ENCODE results near the gene SYT7.

SYT7 gene

DNA sequence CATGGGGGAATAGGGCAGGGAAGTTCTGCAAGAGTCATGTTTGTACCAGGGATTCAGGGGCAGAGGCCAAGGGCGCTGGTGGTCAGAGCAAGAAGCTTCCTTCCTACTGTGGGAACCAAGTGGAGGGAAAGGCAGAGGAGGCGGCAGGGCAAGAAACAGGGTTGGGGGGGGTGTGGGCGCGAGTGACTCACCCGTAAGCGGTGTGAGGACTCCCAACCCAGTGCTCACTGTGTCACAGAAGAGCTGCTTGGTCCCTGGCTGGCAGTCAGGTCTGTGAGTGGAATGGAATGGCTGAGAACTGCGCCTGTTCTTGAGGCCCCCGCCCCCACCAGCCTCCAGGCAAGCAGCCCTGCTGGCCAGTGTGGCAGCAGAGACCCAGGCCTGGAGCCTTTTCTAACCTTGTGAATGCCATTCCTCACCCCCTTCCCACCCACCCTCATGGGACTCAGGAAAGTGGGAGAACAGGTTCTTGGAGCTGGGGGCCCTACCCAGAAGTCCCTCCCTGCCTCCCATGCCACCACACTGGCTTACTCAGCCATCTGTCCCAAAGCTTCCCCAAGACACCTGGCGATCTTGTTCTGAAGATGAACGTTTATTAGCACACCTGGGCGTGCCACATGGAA, 67.6 kb downstream of the SYT7 start:
- no peak for DNase-seq

DNA sequence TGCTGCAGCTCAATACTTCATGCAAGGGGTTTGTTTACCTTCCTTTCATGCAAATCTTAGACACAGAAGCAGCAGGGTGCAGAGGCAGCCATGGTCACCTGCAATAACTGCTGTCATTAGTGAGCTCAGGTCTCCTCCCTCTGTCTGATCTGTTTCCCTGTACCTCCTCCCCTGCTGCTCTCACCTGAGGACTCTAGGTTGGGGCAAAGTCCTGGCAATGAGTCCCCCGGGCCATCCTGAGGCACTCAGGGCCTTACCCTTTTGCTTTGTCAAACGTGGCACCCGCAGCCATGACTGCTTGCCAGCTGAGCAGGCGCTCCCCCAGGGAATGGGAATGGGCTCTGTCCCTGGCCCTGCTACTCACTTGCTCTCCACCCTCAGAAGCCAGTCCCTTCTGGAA, 68.4 kb downstream of the SYT7 start:
- DNase-seq = no peak

DNA sequence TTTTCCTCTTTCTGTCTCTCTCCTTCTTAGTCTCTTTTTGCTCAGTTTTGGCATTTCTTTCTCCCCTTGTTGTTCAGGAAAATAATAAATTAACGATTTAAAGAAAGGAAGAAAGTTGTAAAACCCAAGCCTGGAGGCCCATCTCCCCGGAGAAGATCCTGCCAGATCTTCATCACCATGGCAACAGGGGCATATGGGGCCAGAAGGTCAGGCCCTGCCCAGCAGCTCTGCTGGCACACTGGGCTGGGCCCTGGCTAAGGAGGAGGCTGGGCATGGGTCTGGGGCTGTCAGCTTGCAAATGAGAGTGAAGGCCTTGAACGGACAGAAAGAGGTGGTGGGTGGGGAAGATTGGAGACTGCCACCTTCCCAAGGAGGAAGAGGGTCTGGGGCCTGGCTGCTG, 69.5 kb downstream of the SYT7 start:
- no peak for DNase-seq

DNA sequence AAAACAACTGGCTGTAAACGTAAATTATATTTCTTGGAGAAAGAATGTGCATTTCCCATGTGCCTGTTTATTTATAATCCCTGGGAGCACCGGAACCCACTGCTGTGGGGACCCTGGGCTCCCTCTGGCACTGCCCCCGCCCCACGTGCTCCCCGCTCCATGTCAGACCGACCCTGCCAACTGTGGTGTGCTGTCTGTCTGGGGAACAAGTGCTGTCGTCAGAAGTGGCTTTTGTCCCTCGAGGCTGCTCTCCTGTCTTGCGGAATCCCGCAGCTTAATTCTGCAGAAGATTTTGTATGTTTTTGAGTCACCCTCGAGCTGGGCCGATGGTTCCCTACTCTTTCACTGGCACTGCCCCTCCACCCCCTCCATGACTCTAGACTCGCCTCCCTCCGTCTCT, 69.9 kb downstream of the SYT7 start:
- no peak for DNase-seq

DNA sequence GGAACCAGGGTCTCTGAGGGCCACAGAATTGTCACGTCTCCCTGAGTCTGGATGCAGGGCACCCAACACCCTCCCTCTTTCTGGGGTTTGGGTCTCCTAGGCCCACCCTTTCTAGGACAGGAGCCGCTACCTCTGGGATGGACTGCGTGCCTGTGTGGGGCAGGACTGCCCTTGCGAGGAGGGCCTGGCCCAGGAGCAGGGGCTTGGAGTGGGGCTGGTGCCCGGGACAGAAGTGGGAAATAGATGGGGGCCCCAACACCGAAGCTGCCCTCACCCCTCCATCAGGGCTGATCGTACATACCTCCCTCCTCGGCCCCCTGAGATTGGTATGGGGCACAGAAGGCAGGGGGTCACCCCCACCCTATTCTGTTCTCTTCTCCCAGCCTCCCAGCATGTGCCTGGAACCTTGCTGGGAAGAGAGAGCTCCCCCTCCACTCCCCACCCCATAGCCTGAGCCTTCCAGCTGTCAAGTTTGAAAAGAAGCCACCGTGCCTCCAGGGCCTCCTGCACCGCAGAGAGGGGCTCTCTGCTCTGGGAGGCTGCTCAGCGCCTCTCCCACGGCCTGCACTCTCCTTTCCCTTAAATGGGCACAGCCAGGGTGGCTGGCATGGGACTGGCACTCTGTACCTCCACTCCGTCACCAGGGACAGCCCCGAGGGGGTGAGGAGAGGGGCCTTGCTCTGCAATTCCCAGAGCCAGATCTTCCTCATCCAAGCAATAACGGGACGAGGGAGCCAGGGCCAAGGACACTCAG, 70.5 kb downstream of the SYT7 start:
- DNase-seq = no peak

DNA sequence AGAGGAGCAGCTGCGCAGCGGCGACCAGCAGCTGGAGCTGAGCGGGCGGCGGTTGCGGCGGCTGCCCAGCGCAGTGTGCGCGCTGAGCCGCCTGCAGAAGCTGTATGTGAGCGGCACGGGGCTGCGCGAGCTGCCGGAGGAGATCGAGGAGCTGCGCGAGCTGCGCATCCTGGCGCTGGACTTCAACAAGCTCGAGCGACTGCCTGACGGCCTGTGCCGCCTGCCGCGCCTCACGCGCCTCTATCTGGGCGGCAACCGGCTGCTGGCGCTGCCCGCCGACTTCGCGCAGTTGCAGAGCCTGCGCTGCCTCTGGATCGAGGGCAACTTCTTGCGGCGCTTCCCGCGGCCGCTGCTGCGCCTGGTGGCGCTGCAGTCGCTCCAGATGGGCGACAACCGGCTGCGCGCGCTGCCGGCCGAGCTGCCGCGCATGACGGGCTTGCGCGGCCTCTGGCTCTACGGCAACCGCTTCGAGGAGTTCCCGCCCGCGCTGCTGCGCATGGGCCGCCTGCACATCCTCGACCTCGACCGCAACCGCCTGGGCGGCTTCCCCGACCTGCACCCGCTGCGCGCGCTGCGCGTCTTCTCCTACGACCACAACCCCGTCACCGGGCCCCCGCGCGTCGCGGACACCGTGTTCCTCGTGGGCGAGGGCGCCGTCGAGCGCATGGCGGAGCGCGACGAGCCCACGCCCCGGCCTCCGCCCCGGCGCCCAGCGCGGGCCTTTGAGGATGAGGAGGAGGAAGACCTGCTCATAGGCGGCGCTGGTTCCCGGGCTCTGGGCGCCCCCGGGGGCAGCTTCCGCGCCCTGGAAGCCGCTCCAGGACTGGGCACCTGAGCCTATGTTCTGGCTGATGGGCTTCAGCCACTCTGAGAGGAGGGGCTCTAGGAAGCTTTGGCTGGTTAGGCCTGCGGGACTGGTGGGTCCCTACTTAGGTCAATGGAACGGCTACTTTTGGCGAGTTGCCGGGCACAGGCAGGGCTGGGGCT, 71.5 kb downstream of the SYT7 start:
- no peak for DNase-seq

DNA sequence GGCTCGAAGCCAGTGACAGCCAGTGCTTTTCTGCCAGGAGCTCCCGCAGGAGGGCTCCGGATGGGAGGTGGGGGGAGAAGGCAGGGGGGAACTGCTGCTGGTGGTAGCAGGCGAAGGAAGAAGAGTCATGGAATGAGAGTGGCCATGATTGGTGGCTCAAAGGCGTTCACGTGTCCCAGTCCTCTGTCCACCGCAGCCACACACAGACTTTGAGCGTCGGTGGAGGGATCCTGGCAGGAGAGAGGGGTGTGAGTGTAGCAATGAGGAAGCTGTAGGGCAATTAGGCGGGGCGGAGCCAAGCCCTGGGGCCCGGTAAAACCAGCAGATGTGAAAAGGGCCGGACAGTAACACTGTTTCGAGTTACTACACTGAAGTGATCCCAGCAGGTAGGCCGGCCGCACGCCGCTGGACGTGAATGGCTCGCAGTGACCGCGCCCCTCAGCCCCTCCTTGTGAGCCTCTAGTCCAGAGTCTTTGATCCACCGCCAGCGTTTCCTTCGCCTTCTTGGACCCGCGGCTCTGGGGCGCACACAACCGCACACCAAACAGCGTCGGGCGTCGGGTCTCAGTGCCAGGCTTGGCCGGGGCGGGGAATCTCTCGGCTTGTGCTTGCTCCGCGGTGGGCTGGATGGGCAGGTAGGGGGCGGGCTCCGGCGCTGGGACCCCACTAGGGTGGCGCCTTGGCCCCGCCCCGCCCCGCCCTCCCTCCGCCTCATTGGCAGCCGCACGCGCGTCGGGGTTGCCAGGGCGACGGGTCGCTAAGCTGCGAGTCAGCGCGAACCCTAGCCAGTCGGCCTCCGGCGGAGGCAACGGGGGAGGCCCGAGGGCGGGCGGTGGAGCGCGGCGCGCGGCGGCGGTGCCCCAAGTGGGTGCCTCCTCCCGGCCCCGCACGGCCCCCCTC, 72.7 kb downstream of the SYT7 start, which contains the start of gene LRRC10B:
TSS of gene LRRC10B (plus strand) at position 788 of the 900 bp plus-strand sequence. CDS start 250 bp downstream, outside the sequence.
- DNase-seq = no peak

DNA sequence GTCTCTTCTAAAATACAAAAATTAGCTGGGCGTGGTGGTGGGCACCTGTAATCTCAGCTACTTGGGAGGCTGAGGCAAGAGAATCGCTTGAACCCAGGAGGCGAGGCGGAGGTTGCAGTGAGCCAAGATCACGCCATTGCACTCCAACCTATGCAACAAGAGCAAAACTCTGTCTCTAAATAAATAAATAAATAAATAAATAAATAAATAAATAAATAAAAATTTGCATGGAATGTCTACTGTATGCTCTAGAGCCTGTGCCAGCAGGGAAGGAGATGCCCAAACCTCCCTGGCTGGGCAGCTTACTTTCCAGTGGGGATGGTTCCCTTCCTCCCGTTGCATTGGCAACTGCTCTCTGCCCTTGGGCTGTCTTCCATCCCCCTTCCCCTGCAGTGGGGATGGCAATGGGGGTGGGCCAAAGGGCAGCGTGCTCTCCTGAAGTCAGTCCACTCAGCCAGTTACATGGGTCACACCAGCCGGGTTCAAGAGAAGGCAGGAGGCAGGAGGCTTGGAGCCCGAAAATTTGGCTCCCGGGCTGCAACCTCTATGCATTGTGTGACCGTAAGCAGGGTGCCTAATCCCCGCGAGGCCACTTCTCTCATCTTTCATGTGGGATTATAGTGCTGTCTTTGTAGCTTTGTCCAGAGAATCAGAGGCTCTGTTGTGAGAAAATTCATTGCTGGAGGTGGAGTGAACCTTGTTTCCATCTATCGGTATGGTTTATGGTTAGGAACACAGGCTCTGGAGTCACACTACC, 73.7 kb downstream of the SYT7 start:
- no peak for DNase-seq

DNA sequence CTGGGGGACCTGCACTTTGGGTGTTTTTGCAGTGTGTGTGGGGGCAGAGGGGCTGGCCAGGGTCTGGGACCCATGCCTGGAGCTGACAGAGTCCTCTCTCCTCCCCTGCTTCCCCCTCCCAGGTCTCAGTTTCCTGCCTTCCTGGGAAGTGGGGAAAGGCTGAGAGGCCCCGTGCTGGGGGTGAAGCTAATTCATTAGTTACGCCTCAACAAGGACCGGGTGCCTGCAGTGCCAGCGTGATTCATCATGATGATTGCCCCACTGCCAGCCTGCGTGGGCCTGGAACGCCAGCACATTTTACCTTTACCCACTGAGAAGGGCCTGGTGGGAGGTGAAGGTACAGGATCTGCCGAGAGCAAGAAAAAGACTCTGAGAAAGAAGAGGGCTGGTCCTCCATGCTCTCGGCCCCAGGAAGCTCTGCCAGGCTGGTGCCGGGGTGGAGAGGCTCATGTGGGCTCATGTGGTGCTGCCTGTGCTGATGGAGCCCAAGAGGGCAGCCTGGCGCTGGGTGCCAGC, 75.2 kb downstream of the SYT7 start:
- DNase-seq = no peak

DNA sequence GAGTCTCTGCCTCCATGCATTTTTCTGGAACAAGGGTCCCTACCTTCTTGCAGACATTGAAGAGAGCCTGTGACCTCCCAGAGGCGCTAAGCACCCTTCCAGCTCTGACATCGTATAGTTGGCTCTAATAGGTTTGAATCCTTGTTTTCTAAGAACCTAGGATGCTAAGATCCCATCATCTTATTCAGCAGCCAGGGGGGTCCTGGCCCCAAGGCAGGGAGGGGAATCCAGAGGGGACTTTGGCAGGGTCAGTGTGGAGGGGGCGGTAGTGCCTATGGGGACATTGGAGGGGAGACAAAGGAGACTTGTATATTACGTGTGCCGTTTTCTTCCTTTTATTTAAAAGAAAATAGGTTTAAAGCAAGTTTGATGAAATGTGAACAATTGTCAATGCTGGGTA, 75.8 kb downstream of the SYT7 start:
- no peak for DNase-seq

DNA sequence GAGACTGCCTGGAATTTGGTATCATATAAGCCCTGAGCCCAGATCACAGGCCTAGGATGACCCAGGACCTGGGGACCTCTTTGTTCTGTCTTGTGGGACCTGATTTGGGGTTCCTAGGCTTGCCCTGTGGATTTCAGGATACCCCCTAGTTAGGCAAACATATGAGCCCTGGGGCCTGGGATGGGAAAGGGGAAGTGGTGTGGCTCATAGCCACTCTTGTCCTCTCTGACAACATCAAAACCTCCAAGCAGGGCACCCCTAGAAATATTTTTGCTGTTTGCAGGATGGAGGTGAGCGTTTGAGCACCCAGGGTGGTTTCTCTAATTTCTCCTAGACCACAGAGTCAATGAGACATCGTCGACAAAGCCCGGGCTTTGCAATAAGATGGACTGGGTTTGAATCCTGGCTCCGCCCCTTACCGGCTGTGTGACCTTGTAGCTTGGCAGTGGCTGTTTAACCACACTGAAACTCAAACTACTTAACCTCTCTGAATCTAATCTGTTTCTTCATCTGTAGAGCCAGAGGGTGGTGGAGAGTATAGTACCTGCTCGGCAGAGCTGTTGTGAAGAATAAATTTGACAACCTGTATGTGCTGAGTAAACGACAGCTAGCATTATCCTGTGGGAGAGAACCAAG, 77.6 kb downstream of the SYT7 start:
- DNase-seq = no peak

DNA sequence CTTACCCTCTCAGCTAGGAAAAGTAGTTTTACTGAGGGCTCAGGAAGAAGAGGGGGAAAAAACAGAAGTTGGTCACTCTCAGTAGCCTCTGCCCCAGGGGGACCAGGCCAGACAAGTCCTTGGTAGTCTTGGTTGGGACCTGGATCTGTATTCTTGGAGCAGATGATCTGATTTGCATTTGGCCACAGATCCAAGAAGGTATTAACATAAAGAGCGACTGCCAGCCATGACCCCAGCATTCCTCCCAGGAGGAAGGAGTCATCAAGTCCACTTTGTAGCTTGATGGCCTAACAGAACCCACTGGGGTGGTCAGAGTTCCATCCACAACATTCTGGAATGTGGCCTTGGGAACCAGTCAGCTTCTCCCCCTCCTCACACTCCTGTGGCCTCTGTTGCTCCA, 78.4 kb downstream of the SYT7 start:
- DNase-seq = no peak

DNA sequence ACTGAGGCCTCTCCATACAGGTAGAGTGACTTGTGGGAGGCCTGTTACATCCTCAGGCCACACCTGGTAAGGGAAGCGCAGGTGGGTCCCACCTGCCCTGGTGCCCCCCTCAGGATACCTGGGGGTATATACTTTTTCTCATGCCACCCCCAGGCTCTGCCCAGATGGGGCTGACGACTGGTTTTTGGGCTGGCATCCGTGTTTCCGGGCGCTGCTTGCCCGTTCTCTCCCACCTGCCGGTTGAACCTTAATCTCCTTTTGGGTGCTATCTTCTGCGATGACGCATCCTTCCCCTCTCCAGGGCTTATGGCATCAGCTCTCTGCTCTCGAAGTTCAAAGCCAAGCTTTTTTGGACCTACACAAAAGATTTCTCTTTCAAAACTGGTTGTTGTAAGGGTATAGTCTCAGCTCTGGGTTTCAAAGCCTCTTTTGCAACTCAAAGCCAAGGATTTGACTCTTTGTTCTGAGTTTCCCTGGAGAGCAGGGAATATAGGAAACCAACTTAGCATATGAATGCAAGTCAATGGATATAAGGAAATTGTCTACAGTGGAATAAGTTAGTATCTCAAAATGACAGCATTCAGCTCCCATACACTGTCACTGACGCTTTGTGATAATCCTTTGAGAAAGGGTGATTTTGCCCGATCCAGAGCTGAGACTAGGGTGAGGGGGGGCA, 80.9 kb downstream of the SYT7 start:
- DNase-seq = no peak

DNA sequence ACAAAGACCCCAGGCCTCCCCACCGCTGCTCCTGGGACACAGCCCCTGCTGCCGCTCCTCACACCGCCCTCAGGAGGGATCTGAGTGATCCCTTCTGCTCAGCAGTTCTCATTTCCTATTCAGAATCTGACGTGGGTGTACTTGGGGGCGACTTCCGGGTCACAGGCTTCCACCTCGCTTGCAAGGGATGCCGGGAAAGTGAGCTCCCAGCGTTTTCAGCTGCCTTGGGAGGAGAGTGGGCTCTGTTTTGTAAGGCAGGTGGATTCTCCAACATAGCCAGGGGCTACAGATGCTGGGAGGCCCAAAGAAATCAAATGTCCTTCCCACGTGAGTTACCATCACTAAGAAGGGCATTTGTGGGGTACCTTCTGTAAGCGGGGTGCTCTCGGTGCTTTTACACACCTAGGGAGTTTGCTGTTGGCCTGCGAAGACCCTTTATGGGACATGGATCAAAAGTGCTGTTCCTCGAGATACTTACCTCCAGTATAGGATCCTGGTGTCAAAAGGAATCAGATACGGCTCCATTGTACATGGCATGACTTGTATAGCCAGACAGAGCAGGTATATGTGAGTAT, 82.0 kb downstream of the SYT7 start:
- DNase-seq = no peak

DNA sequence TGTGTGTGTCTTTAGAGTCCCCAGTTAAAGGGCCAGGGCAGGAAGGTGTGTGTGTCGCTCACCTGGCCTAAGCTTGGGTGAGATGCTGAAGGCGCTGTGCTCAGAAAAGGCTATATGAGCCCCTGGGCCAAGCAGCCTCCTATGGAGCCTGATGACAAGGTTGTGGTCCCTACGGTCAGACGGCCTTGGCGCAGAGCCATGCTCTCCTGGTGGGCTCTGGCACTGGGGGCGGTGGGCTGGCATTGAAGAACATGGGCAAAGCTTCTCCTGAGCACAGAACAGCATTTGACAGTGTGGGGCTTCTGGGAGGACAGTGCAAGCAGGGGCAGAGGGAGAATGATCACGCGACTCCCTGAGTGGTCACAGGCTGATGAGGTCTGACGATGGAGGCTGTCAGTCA, 83.0 kb downstream of the SYT7 start:
- no peak for DNase-seq

DNA sequence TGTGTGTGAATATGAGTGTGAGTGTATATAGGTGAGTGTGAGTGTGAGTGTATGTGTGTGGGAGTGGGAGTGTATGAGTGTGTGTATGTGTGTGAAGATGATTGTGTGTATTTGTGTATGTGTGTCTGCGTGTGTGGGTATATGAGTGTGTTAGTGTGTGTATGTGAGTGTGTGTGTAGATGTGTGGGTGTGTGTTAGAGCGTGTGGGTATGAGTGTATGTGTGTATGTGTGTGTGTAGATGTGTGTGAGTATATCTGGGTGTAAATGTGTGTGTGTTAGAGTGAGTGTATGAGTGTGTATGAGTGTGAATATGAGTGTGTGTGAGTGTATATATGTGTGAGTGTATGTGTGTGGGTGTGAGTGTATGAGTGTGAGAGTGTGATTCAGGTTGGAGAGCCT, 83.4 kb downstream of the SYT7 start:
- no peak for DNase-seq

DNA sequence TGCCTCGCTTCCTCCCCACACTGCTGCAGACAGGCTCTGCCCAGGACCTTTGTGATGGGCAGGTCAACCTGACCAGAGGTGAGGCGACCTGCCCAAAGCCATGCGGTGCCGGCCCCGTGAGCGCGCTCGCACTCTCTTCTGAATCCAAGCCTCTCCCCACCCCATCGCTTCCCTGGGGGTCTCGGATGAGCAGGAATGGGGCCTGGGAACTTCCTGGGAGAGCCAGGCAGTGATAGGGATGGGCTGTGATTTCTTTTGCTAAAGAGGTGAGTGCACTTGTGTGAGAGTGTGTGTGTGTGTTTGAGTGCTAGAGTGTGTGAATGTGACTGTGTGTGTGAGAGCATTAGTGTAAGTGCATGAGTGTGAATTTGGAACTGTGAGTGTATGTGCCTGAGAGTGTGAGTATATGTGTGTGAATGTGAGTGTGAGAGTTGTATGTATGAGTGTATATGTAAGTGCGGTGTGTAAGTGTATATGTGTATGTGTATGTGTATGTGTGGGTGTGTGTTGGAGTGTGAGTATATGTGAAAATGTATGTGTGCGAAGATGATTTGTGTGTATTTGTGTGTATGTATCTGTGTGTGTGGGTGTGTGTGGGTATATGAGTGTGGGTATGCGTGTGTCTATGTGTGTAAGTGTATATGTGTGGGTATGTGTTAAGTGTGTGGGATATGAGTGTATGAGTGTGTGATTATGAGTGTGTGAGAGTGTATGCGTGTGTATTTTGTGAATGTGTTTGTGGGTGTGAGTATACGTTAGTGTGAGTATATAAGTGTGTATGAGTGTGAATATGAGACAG, 84.1 kb downstream of the SYT7 start:
- no peak for DNase-seq

DNA sequence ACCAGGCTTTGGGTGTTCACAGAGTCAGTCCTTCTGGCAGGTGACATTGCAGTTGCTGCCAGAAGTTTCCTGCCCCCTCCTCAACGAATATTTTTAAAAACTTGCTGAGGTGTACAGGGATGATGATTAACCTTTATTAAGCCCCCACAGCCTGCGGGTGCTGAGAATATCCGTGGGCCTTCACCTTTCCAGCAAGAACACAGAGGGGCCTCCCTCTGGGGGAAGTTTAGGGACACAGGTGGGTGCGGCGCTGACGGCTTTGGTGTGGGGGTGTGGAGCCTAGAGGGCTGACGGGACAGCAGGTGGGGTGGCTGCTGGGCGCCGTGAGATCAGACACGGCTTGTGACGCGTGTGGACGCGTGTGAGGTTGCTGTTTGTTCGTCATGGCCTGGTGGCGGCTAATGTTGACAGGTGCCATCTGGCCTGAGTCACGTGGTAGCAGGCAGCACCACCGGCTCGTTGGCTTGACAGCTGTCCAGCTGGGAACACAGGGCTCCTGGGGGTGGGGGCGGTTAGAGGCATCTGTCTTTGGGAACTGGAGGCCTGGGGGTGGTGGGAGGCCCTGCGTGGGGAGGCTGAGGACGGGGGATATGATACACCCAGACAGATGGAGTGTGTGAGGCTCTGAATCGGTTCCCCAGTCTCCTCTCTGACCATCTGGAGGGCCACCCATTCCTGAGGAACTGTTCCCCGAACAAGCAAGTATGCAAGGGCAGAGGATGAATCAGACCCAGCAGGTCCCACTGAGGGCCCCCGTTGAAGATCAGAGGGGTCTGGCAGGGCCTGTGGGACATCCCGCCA, 84.9 kb downstream of the SYT7 start:
- no peak for DNase-seq
